ENCODE data around the gene GPR87. TPM values are rescaled to one million over a fixed set of nuclear protein-coding genes. Genes with fewer than 3 reads are reported as not detected.

GPR87 gene
- total RNA-seq, 1 experiment from 2014 or later: 3.8 TPM

DNA sequence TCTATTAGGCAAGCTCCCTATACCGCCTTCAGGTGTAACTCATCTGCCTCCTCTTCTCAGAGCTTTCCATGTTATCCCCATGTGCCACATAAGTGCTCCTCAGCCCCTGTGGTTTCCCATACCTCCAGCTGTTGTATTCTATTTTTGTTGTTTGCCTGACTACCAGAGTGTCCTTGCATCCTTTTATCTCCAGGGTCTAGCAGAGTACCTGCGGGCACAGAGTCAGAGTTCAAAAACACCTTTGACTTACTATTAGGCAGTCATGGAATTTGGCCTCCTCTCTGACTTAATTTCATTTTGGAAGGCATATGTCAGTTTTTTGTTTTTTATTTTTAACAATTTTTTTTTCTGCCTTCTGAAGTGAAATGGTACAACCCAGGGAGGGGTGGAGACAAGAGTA, 7.1 kb downstream of the GPR87 start:
- BruUV-seq (replicated peaks): no TSS peak
- no peak overlapping the region for H3K9ac ChIP-seq (ENCODE audit: low read length)
- no peaks in the 10 kb centered on the region for H3K9me2 ChIP-seq (ENCODE audit: insufficient read depth)
- intact Hi-C loops (cut with micrococcal nuclease): no loop called here
- no peak overlapping the region for H2AFZ ChIP-seq (ENCODE audit: low read depth, low read length, poor library complexity, severe bottlenecking)
- no peak overlapping the region for H3K4me2 ChIP-seq (ENCODE audit: low read length)
- CTCF ChIA-PET: no interaction called here
- no peak overlapping the region for H3K27ac ChIP-seq (ENCODE audit: low read depth, low read length)
- peaks cover 16 to 48% of the 10 kb centered on the region in 2 experiments for H3K4me1 ChIP-seq (ENCODE audit: control insufficient read depth in 1 of 2, insufficient read depth in 2 of 2, low read length in 2 of 2)
- H3K79me2 ChIP-seq (ENCODE audit: insufficient read depth, low read length): no peaks in the 10 kb centered on the region
- no peak overlapping the region for H3K4me3 ChIP-seq (replicated peaks in 1 of 2; ENCODE audit: low read depth in 1 of 2, low read length in 2 of 2)
- POLR2A ChIA-PET: no interaction called here
- ATAC-seq: no peak
- TF ChIP-seq CEBPB (IDR thresholded peaks at IDR 0.05; ENCODE audit: low read depth) (no peak), ZFX (IDR thresholded peaks at IDR 0.05) (no peak), POLR2A (IDR thresholded peaks at IDR 0.05; ENCODE audit: borderline replicate concordance, extremely low read depth, insufficient read depth, insufficient read length) (no peak), TCF7L2 (IDR thresholded peaks at IDR 0.05; ENCODE audit: borderline replicate concordance, extremely low read depth, insufficient read depth, insufficient read length) (no peak), JUND (IDR thresholded peaks at IDR 0.05) (no peak), FOSL1 (IDR thresholded peaks at IDR 0.05; ENCODE audit: low read depth) (no peak), SIN3A (IDR thresholded peaks at IDR 0.05; ENCODE audit: low read depth) (no peak), ZNF274 (IDR thresholded peaks at IDR 0.05; ENCODE audit: low read depth, low read length) (no peak), EZH2phosphoT487 (IDR thresholded peaks at IDR 0.05; ENCODE audit: borderline replicate concordance) (no peak)
- TF ChIP-seq, protein P1, sequence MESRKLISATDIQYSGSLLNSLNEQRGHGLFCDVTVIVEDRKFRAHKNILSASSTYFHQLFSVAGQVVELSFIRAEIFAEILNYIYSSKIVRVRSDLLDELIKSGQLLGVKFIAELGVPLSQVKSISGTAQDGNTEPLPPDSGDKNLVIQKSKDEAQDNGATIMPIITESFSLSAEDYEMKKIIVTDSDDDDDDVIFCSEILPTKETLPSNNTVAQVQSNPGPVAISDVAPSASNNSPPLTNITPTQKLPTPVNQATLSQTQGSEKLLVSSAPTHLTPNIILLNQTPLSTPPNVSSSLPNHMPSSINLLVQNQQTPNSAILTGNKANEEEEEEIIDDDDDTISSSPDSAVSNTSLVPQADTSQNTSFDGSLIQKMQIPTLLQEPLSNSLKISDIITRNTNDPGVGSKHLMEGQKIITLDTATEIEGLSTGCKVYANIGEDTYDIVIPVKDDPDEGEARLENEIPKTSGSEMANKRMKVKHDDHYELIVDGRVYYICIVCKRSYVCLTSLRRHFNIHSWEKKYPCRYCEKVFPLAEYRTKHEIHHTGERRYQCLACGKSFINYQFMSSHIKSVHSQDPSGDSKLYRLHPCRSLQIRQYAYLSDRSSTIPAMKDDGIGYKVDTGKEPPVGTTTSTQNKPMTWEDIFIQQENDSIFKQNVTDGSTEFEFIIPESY (IDR thresholded peaks at IDR 0.05; ENCODE audit: extremely low read depth, insufficient replicate concordance, low read length): no peak
- H4K20me1 ChIP-seq (ENCODE audit: insufficient read depth): no peaks in the 10 kb centered on the region
- H3K9me3 ChIP-seq (ENCODE audit: control insufficient read depth in 1 of 2, insufficient read depth in 1 of 2, low read depth in 1 of 2, low read length in 2 of 2): no peaks in the 10 kb centered on the region
- H3K27me3 ChIP-seq (ENCODE audit: insufficient read depth, low read length): no peaks in the 10 kb centered on the region
- no peaks in the 10 kb centered on the region for H3K36me3 ChIP-seq (ENCODE audit: control insufficient read depth in 1 of 2, insufficient read depth in 2 of 2, low read length in 2 of 2)
- RAD21 ChIA-PET (ENCODE audit: low non-redundant PET in 1 of 2, low total read pairs in 2 of 2, uncharacterized antibody in 2 of 2, unreplicated experiment in 2 of 2): no interaction called here
- no peak for DNase-seq (ENCODE audit: low read depth, low spot score)
